H9 (cell line): ENCODE results near the gene CHTF8. TPM values are rescaled to one million over a fixed set of nuclear protein-coding genes. Genes with fewer than 3 reads are reported as not detected.

ENCODE experiments used
- DNase-seq: peaks from one replicate; pipeline ENCODE4 v3.0.0-alpha.2; 2017
- H2AFZ ChIP-seq: one replicate; pipeline ENCODE4 v1.6.1; 2013; ENCODE audit warnings: mild to moderate bottlenecking, low read length, control low read depth, moderate library complexity
- H2AK5ac ChIP-seq: 2 replicates; pipeline ENCODE4 v1.6.1; 2013; ENCODE audit warnings: low read length, control low read depth, mixed read lengths; ENCODE audit not compliant: insufficient read length
- H2BK120ac ChIP-seq: one replicate; pipeline ENCODE4 v1.6.1; 2013; ENCODE audit warnings: low read depth, mild to moderate bottlenecking, low read length, control low read depth, inconsistent platforms; ENCODE audit not compliant: poor library complexity, severe bottlenecking
- H2BK12ac ChIP-seq: 2 replicates; pipeline ENCODE4 v1.6.1; 2013; ENCODE audit warnings: low read length, control low read depth, mixed read lengths, low read depth; ENCODE audit not compliant: insufficient read length
- H2BK15ac ChIP-seq: 2 replicates; pipeline ENCODE4 v1.6.1; 2013; ENCODE audit warnings: low read depth, low read length, control low read depth
- H2BK20ac ChIP-seq: one replicate; pipeline ENCODE4 v1.6.1; 2013; ENCODE audit warnings: low read depth, mild to moderate bottlenecking, low read length, control low read depth, inconsistent platforms; ENCODE audit not compliant: poor library complexity, severe bottlenecking
- H2BK5ac ChIP-seq: 2 replicates; pipeline ENCODE4 v1.6.1; 2013; ENCODE audit warnings: low read length, control low read depth, mixed read lengths; ENCODE audit not compliant: insufficient read length
- H3K14ac ChIP-seq: 2 replicates; pipeline ENCODE4 v1.6.1; 2013; ENCODE audit warnings: low read length, control low read depth; ENCODE audit not compliant: insufficient read depth
- H3K18ac ChIP-seq: 2 replicates; pipeline ENCODE4 v1.6.1; 2013; ENCODE audit warnings: low read depth, mild to moderate bottlenecking, mixed read lengths, low read length, control low read depth; ENCODE audit not compliant: insufficient read length
- H3K23ac ChIP-seq: 2 replicates; pipeline ENCODE4 v1.6.1; 2013; ENCODE audit warnings: low read length, control low read depth, mixed read lengths, low read depth; ENCODE audit not compliant: insufficient read length
- H3K23me2 ChIP-seq: 2 replicates; pipeline ENCODE4 v1.6.1; 2013; ENCODE audit warnings: low read depth, mild to moderate bottlenecking, mixed read lengths, low read length, control low read depth; ENCODE audit not compliant: insufficient read length, poor library complexity, severe bottlenecking
- H3K27ac ChIP-seq: 2 replicates; pipeline ENCODE4 v1.5.1; 2013; ENCODE audit warnings: low read length, control low read depth, mixed read lengths, low read depth; ENCODE audit not compliant: insufficient read length
- H3K27me3 ChIP-seq: 2 replicates; pipeline ENCODE4 v1.6.1; 2013; ENCODE audit warnings: low read length, control low read depth, inconsistent platforms; ENCODE audit not compliant: insufficient read depth
- H3K4ac ChIP-seq: 2 replicates; pipeline ENCODE4 v1.6.1; 2013; ENCODE audit warnings: low read depth, mild to moderate bottlenecking, control low read depth, inconsistent platforms, low read length, moderate library complexity
- H3K4me1 ChIP-seq: 2 replicates; pipeline ENCODE4 v1.6.1; 2013; ENCODE audit warnings: low read length, control low read depth, inconsistent platforms; ENCODE audit not compliant: insufficient read depth
- H3K4me2 ChIP-seq: 2 replicates; pipeline ENCODE4 v1.6.1; 2013; ENCODE audit warnings: low read length, control low read depth, mixed read lengths; ENCODE audit not compliant: insufficient read length, insufficient read depth
- H3K56ac ChIP-seq: 2 replicates; pipeline ENCODE4 v1.6.1; 2013; ENCODE audit warnings: low read depth, mild to moderate bottlenecking, mixed read lengths, low read length, control low read depth; ENCODE audit not compliant: insufficient read length
- H3K79me1 ChIP-seq: 2 replicates; pipeline ENCODE4 v1.6.1; 2013; ENCODE audit warnings: low read depth, mild to moderate bottlenecking, moderate library complexity, low read length, control low read depth, inconsistent platforms; ENCODE audit not compliant: insufficient read depth, poor library complexity, severe bottlenecking
- H3K79me2 ChIP-seq: 2 replicates; pipeline ENCODE4 v1.6.1; 2013; ENCODE audit warnings: low read length, control low read depth, inconsistent platforms; ENCODE audit not compliant: insufficient read depth
- H3K9ac ChIP-seq: 2 replicates; pipeline ENCODE4 v1.6.1; 2013; ENCODE audit warnings: low read length, control low read depth, mixed read lengths; ENCODE audit not compliant: insufficient read length; ENCODE audit errors: extremely low read depth
- H3K9me3 ChIP-seq: one replicate; pipeline ENCODE4 v1.6.1; 2013; ENCODE audit warnings: low read depth, low read length, inconsistent platforms; ENCODE audit not compliant: control insufficient read depth
- H3T11ph ChIP-seq: one replicate; pipeline ENCODE4 v1.6.1; 2013; ENCODE audit warnings: mild to moderate bottlenecking, low read length, control low read depth, inconsistent platforms
- H4K20me1 ChIP-seq: one replicate; pipeline ENCODE4 v1.6.1; 2013; ENCODE audit not compliant: control insufficient read depth, insufficient read length, insufficient read depth
- H4K5ac ChIP-seq: 2 replicates; pipeline ENCODE4 v1.6.1; 2013; ENCODE audit warnings: low read depth, mild to moderate bottlenecking, mixed read lengths, low read length, control low read depth; ENCODE audit not compliant: insufficient read length
- H4K8ac ChIP-seq: replicated peaks from 2 replicates; pipeline ENCODE4 v1.6.1; 2013; ENCODE audit warnings: low read length, control low read depth, mixed read lengths, low read depth; ENCODE audit not compliant: insufficient read length
- H4K91ac ChIP-seq: 2 replicates; pipeline ENCODE4 v1.6.1; 2013; ENCODE audit warnings: low read depth, mild to moderate bottlenecking, moderate library complexity, mixed read lengths, low read length, control low read depth; ENCODE audit not compliant: insufficient read length
- H3K27ac Mint-ChIP-seq, 3 experiments: 2 replicates in 2 of 3; 3 replicates in 1 of 3; pipeline ENCODE4 v1.8.0; 2020 to 2021; ENCODE audit warnings: mixed read lengths in 3 of 3, mild to moderate bottlenecking in 1 of 3, moderate library complexity in 1 of 3
- H3K27me3 Mint-ChIP-seq: 2 replicates; pipeline ENCODE4 v1.8.0; 2021; ENCODE audit warnings: low read depth, mild to moderate bottlenecking, moderate library complexity, mixed read lengths
- H3K36me3 Mint-ChIP-seq, 3 experiments: 2 replicates in 2 of 3; 3 replicates in 1 of 3; pipeline ENCODE4 v1.8.0; 2020 to 2021; ENCODE audit warnings: low read depth in 3 of 3, mixed read lengths in 3 of 3; ENCODE audit not compliant: insufficient read depth in 1 of 3
- H3K4me1 Mint-ChIP-seq, 2 experiments: 2 replicates each; pipeline ENCODE4 v1.8.0; 2020; ENCODE audit warnings: mixed read lengths in 2 of 2
- H3K4me3 Mint-ChIP-seq, 2 experiments: 2 replicates in 1 of 2; 3 replicates in 1 of 2; pipeline ENCODE4 v1.8.0; 2020 to 2021; ENCODE audit warnings: mild to moderate bottlenecking in 2 of 2, mixed read lengths in 2 of 2, moderate library complexity in 1 of 2
- H3K9me3 Mint-ChIP-seq, 2 experiments: 2 replicates in 1 of 2; 3 replicates in 1 of 2; pipeline ENCODE4 v1.8.0; 2020; ENCODE audit warnings: mild to moderate bottlenecking in 2 of 2, mixed read lengths in 2 of 2, moderate library complexity in 1 of 2
- CTCF ChIP-seq: fragments of 200-600 bp; sonication (generic); conservative IDR thresholded peaks from 3 replicates; pipeline ENCODE4 v1.8.0; 2021; ENCODE audit warnings: antibody characterized with exemption, mild to moderate bottlenecking
- WGBS: extraction: QIAGEN DNeasy Blood & Tissue Kit; methylation state at CpG from one replicate; pipeline ENCODE4 v1.1.7; 2013; ENCODE audit warnings: missing lambda C conversion rate, low lambda C conversion rate, mixed read lengths; ENCODE audit not compliant: insufficient read length; ENCODE audit errors: extremely low coverage; 5-methylcytosine and 5-hydroxymethylcytosine counted together
- total RNA-seq: library from RNA; stranded (reverse); gene quantifications from 2 replicates; pipeline ENCODE4 v1.2.1, GENCODE V29; 2021

The CHTF8 gene
- total RNA-seq, 1 experiment from 2014 or later: 168 TPM

GRCh38 chr16:69071036-69071435, 61.4 kb downstream of the CHTF8 start:
- Histone ChIP-seq H3K4me2 (no peak overlapping the region), H2AFZ (no peak overlapping the region), H3K79me1 (no peaks in the 10 kb centered on the region), H3K14ac (no peak overlapping the region), H4K91ac (no peak overlapping the region), H3K23me2 (no peaks in the 10 kb centered on the region), H4K20me1 (no peaks in the 10 kb centered on the region), H2BK5ac (no peak overlapping the region), H2BK12ac (no peak overlapping the region), H4K8ac (no peak overlapping the region), H2BK120ac (no peak overlapping the region), H3K9ac (no peak overlapping the region), H3K18ac (no peak overlapping the region), H3K56ac (no peak overlapping the region), H3K27ac (no peak overlapping the region), H2BK20ac (no peak overlapping the region), H2BK15ac (no peak overlapping the region), H3K27me3 (no peaks in the 10 kb centered on the region), H3K4me1 (peaks cover 13% of the 10 kb centered on the region; the same call in 1 of the 2 replicates), H2AK5ac (no peak overlapping the region), H3K4ac (no peak overlapping the region), H3K79me2 (no peaks in the 10 kb centered on the region), H3K9me3 (no peaks in the 10 kb centered on the region), H3K23ac (no peak overlapping the region), H4K5ac (no peak overlapping the region), H3T11ph (no peak overlapping the region)
- TF ChIP-seq CTCF: no peak
- Mint-ChIP-seq H3K4me3 (no peak overlapping the region), H3K36me3 (0 out of 7 replicates have a peak, but pooled peaks cover 0 to 2% (median 0%) of the 10 kb centered on the region in 3 experiments), H3K9me3 (no peaks in the 10 kb centered on the region), H3K27me3 (peaks cover 2% of the 10 kb centered on the region), H3K4me1 (peaks cover 27 to 35% of the 10 kb centered on the region in 2 experiments), H3K27ac (no peak overlapping the region)
- no CpG with 5 or more reads among the region's 3 CpGs for WGBS
- no peak for DNase-seq
